H9 (cell line): Measurements from ENCODE around the gene HEATR1. TPM values are rescaled to one million over a fixed set of nuclear protein-coding genes. Genes with fewer than 3 reads are reported as not detected.

Experiments
- DNase-seq: peaks from one replicate; pipeline ENCODE4 v3.0.0-alpha.2; 2017
- H2AFZ ChIP-seq: one replicate; pipeline ENCODE4 v1.6.1; 2013; ENCODE audit warnings: mild to moderate bottlenecking, low read length, control low read depth, moderate library complexity
- H2AK5ac ChIP-seq: 2 replicates; pipeline ENCODE4 v1.6.1; 2013; ENCODE audit warnings: low read length, control low read depth, mixed read lengths; ENCODE audit not compliant: insufficient read length
- H2BK120ac ChIP-seq: one replicate; pipeline ENCODE4 v1.6.1; 2013; ENCODE audit warnings: low read depth, mild to moderate bottlenecking, low read length, control low read depth, inconsistent platforms; ENCODE audit not compliant: poor library complexity, severe bottlenecking
- H2BK12ac ChIP-seq: 2 replicates; pipeline ENCODE4 v1.6.1; 2013; ENCODE audit warnings: low read length, control low read depth, mixed read lengths, low read depth; ENCODE audit not compliant: insufficient read length
- H2BK15ac ChIP-seq: 2 replicates; pipeline ENCODE4 v1.6.1; 2013; ENCODE audit warnings: low read depth, low read length, control low read depth
- H2BK20ac ChIP-seq: one replicate; pipeline ENCODE4 v1.6.1; 2013; ENCODE audit warnings: low read depth, mild to moderate bottlenecking, low read length, control low read depth, inconsistent platforms; ENCODE audit not compliant: poor library complexity, severe bottlenecking
- H2BK5ac ChIP-seq: 2 replicates; pipeline ENCODE4 v1.6.1; 2013; ENCODE audit warnings: low read length, control low read depth, mixed read lengths; ENCODE audit not compliant: insufficient read length
- H3K14ac ChIP-seq: 2 replicates; pipeline ENCODE4 v1.6.1; 2013; ENCODE audit warnings: low read length, control low read depth; ENCODE audit not compliant: insufficient read depth
- H3K18ac ChIP-seq: 2 replicates; pipeline ENCODE4 v1.6.1; 2013; ENCODE audit warnings: low read depth, mild to moderate bottlenecking, mixed read lengths, low read length, control low read depth; ENCODE audit not compliant: insufficient read length
- H3K23ac ChIP-seq: 2 replicates; pipeline ENCODE4 v1.6.1; 2013; ENCODE audit warnings: low read length, control low read depth, mixed read lengths, low read depth; ENCODE audit not compliant: insufficient read length
- H3K23me2 ChIP-seq: 2 replicates; pipeline ENCODE4 v1.6.1; 2013; ENCODE audit warnings: low read depth, mild to moderate bottlenecking, mixed read lengths, low read length, control low read depth; ENCODE audit not compliant: insufficient read length, poor library complexity, severe bottlenecking
- H3K27ac ChIP-seq: 2 replicates; pipeline ENCODE4 v1.5.1; 2013; ENCODE audit warnings: low read length, control low read depth, mixed read lengths, low read depth; ENCODE audit not compliant: insufficient read length
- H3K27me3 ChIP-seq: 2 replicates; pipeline ENCODE4 v1.6.1; 2013; ENCODE audit warnings: low read length, control low read depth, inconsistent platforms; ENCODE audit not compliant: insufficient read depth
- H3K4ac ChIP-seq: 2 replicates; pipeline ENCODE4 v1.6.1; 2013; ENCODE audit warnings: low read depth, mild to moderate bottlenecking, control low read depth, inconsistent platforms, low read length, moderate library complexity
- H3K4me1 ChIP-seq: 2 replicates; pipeline ENCODE4 v1.6.1; 2013; ENCODE audit warnings: low read length, control low read depth, inconsistent platforms; ENCODE audit not compliant: insufficient read depth
- H3K4me2 ChIP-seq: 2 replicates; pipeline ENCODE4 v1.6.1; 2013; ENCODE audit warnings: low read length, control low read depth, mixed read lengths; ENCODE audit not compliant: insufficient read length, insufficient read depth
- H3K56ac ChIP-seq: 2 replicates; pipeline ENCODE4 v1.6.1; 2013; ENCODE audit warnings: low read depth, mild to moderate bottlenecking, mixed read lengths, low read length, control low read depth; ENCODE audit not compliant: insufficient read length
- H3K79me1 ChIP-seq: 2 replicates; pipeline ENCODE4 v1.6.1; 2013; ENCODE audit warnings: low read depth, mild to moderate bottlenecking, moderate library complexity, low read length, control low read depth, inconsistent platforms; ENCODE audit not compliant: insufficient read depth, poor library complexity, severe bottlenecking
- H3K79me2 ChIP-seq: 2 replicates; pipeline ENCODE4 v1.6.1; 2013; ENCODE audit warnings: low read length, control low read depth, inconsistent platforms; ENCODE audit not compliant: insufficient read depth
- H3K9ac ChIP-seq: 2 replicates; pipeline ENCODE4 v1.6.1; 2013; ENCODE audit warnings: low read length, control low read depth, mixed read lengths; ENCODE audit not compliant: insufficient read length; ENCODE audit errors: extremely low read depth
- H3K9me3 ChIP-seq: one replicate; pipeline ENCODE4 v1.6.1; 2013; ENCODE audit warnings: low read depth, low read length, inconsistent platforms; ENCODE audit not compliant: control insufficient read depth
- H3T11ph ChIP-seq: one replicate; pipeline ENCODE4 v1.6.1; 2013; ENCODE audit warnings: mild to moderate bottlenecking, low read length, control low read depth, inconsistent platforms
- H4K20me1 ChIP-seq: one replicate; pipeline ENCODE4 v1.6.1; 2013; ENCODE audit not compliant: control insufficient read depth, insufficient read length, insufficient read depth
- H4K5ac ChIP-seq: 2 replicates; pipeline ENCODE4 v1.6.1; 2013; ENCODE audit warnings: low read depth, mild to moderate bottlenecking, mixed read lengths, low read length, control low read depth; ENCODE audit not compliant: insufficient read length
- H4K8ac ChIP-seq: replicated peaks from 2 replicates; pipeline ENCODE4 v1.6.1; 2013; ENCODE audit warnings: low read length, control low read depth, mixed read lengths, low read depth; ENCODE audit not compliant: insufficient read length
- H4K91ac ChIP-seq: 2 replicates; pipeline ENCODE4 v1.6.1; 2013; ENCODE audit warnings: low read depth, mild to moderate bottlenecking, moderate library complexity, mixed read lengths, low read length, control low read depth; ENCODE audit not compliant: insufficient read length
- H3K27ac Mint-ChIP-seq, 3 experiments: 2 replicates in 2 of 3; 3 replicates in 1 of 3; pipeline ENCODE4 v1.8.0; 2020 to 2021; ENCODE audit warnings: mixed read lengths in 3 of 3, mild to moderate bottlenecking in 1 of 3, moderate library complexity in 1 of 3
- H3K27me3 Mint-ChIP-seq: 2 replicates; pipeline ENCODE4 v1.8.0; 2021; ENCODE audit warnings: low read depth, mild to moderate bottlenecking, moderate library complexity, mixed read lengths
- H3K36me3 Mint-ChIP-seq, 3 experiments: 2 replicates in 2 of 3; 3 replicates in 1 of 3; pipeline ENCODE4 v1.8.0; 2020 to 2021; ENCODE audit warnings: low read depth in 3 of 3, mixed read lengths in 3 of 3; ENCODE audit not compliant: insufficient read depth in 1 of 3
- H3K4me1 Mint-ChIP-seq, 2 experiments: 2 replicates each; pipeline ENCODE4 v1.8.0; 2020; ENCODE audit warnings: mixed read lengths in 2 of 2
- H3K4me3 Mint-ChIP-seq, 2 experiments: 2 replicates in 1 of 2; 3 replicates in 1 of 2; pipeline ENCODE4 v1.8.0; 2020 to 2021; ENCODE audit warnings: mild to moderate bottlenecking in 2 of 2, mixed read lengths in 2 of 2, moderate library complexity in 1 of 2
- H3K9me3 Mint-ChIP-seq, 2 experiments: 2 replicates in 1 of 2; 3 replicates in 1 of 2; pipeline ENCODE4 v1.8.0; 2020; ENCODE audit warnings: mild to moderate bottlenecking in 2 of 2, mixed read lengths in 2 of 2, moderate library complexity in 1 of 2
- WGBS: extraction: QIAGEN DNeasy Blood & Tissue Kit; methylation state at CpG from one replicate; pipeline ENCODE4 v1.1.7; 2013; ENCODE audit warnings: missing lambda C conversion rate, low lambda C conversion rate, mixed read lengths; ENCODE audit not compliant: insufficient read length; ENCODE audit errors: extremely low coverage; 5-methylcytosine and 5-hydroxymethylcytosine counted together
- total RNA-seq: library from RNA; stranded (reverse); gene quantifications from 2 replicates; pipeline ENCODE4 v1.2.1, GENCODE V29; 2021
- TF ChIP-seq, protein P1 (sequence below): fragments of 200-600 bp; sonication (generic); conservative IDR thresholded peaks from 3 replicates; pipeline ENCODE4 v1.8.0; 2021; ENCODE audit warnings: antibody characterized with exemption, mild to moderate bottlenecking

HEATR1 gene
- total RNA-seq, 1 experiment from 2014 or later = 88.2 TPM

DNA sequence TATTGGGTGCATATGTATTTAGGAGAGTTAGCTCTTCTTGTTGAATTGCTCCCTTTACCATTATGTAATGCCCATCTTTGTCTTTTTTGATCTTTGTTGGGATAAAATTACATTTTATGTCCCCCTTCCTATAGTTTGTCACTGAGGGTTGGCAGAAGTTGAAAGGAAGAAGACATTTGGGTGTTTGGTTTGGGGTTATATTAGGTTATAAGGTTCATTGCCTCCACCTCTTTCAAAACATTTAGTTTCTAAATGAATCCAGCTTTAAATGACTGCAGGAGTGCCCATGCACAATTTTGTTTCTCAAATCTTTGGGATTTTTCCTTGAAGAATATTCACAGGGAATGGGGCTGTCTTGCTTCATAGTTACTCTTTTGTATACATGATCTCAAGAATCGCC, 95.1 kb downstream of the HEATR1 start:
- Histone ChIP-seq H3K18ac (no peak overlapping the region), H3K79me1 (no peaks in the 10 kb centered on the region), H3K27ac (no peak overlapping the region), H3K23me2 (no peaks in the 10 kb centered on the region), H3K9me3 (no peaks in the 10 kb centered on the region), H3K4ac (no peak overlapping the region), H4K5ac (no peak overlapping the region), H2BK12ac (no peak overlapping the region), H3K14ac (no peak overlapping the region), H3K27me3 (no peaks in the 10 kb centered on the region), H3K9ac (no peak overlapping the region), H4K20me1 (no peaks in the 10 kb centered on the region), H3K4me2 (no peak overlapping the region), H3T11ph (no peak overlapping the region), H2AFZ (no peak overlapping the region), H4K91ac (no peak overlapping the region), H2BK5ac (no peak overlapping the region), H2BK15ac (no peak overlapping the region), H3K23ac (no peak overlapping the region), H3K56ac (no peak overlapping the region), H2BK120ac (no peak overlapping the region), H2AK5ac (no peak overlapping the region), H3K79me2 (no peaks in the 10 kb centered on the region), H3K4me1 (no peaks in the 10 kb centered on the region), H4K8ac (no peak overlapping the region), H2BK20ac (no peak overlapping the region)
- no peaks in the 10 kb centered on the region for H3K27me3 Mint-ChIP-seq
- DNase-seq = no peak
- H3K4me3 Mint-ChIP-seq = no peak overlapping the region
- peaks cover 6 to 11% of the 10 kb centered on the region in 2 experiments; a peak in 3 of 4 replicates for H3K4me1 Mint-ChIP-seq
- no peaks in the 10 kb centered on the region for H3K36me3 Mint-ChIP-seq
- H3K9me3 Mint-ChIP-seq = no peaks in the 10 kb centered on the region
- WGBS = no CpG with 5 or more reads among the region's 1 CpG
- TF ChIP-seq, protein P1, sequence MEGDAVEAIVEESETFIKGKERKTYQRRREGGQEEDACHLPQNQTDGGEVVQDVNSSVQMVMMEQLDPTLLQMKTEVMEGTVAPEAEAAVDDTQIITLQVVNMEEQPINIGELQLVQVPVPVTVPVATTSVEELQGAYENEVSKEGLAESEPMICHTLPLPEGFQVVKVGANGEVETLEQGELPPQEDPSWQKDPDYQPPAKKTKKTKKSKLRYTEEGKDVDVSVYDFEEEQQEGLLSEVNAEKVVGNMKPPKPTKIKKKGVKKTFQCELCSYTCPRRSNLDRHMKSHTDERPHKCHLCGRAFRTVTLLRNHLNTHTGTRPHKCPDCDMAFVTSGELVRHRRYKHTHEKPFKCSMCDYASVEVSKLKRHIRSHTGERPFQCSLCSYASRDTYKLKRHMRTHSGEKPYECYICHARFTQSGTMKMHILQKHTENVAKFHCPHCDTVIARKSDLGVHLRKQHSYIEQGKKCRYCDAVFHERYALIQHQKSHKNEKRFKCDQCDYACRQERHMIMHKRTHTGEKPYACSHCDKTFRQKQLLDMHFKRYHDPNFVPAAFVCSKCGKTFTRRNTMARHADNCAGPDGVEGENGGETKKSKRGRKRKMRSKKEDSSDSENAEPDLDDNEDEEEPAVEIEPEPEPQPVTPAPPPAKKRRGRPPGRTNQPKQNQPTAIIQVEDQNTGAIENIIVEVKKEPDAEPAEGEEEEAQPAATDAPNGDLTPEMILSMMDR = no peak
- H3K27ac Mint-ChIP-seq = no peak overlapping the region
